Immature natural killer cell (primary cell): Measurements from ENCODE around the gene KIRREL3. TPM values are rescaled to one million over a fixed set of nuclear protein-coding genes. Genes with fewer than 3 reads are reported as not detected.

Experiments used
- DNase-seq, 3 donors: peaks; one replicate each; pipeline ENCODE4 v3.0.0; 2022; ENCODE audit warnings: mixed read lengths in 1 of 3
- H3K27ac Mint-ChIP-seq, 6 donors: one replicate each; pipeline ENCODE4 v1.8.0; 2020; ENCODE audit warnings: mixed read lengths in 6 of 6, mild to moderate bottlenecking in 5 of 6, inconsistent platforms in 4 of 6, moderate library complexity in 3 of 6
- H3K27me3 Mint-ChIP-seq, 3 donors: one replicate each; pipeline ENCODE4 v1.8.0; 2020 to 2021; ENCODE audit warnings: low read depth in 3 of 3, mild to moderate bottlenecking in 3 of 3, mixed read lengths in 3 of 3, moderate library complexity in 3 of 3, inconsistent platforms in 1 of 3
- H3K36me3 Mint-ChIP-seq, 3 donors: one replicate each; pipeline ENCODE4 v1.8.0; 2020; ENCODE audit warnings: mixed read lengths in 3 of 3, inconsistent platforms in 2 of 3, mild to moderate bottlenecking in 2 of 3
- H3K4me1 Mint-ChIP-seq, 2 donors: one replicate each; pipeline ENCODE4 v1.8.0; 2020; ENCODE audit warnings: inconsistent platforms in 2 of 2, mild to moderate bottlenecking in 2 of 2, mixed read lengths in 2 of 2, moderate library complexity in 1 of 2
- H3K4me3 Mint-ChIP-seq, 5 donors: one replicate each; pipeline ENCODE4 v1.8.0; 2020; ENCODE audit warnings: mild to moderate bottlenecking in 5 of 5, mixed read lengths in 5 of 5, inconsistent platforms in 3 of 5, moderate library complexity in 3 of 5
- H3K9me3 Mint-ChIP-seq, 6 donors: one replicate each; pipeline ENCODE4 v1.8.0; 2020; ENCODE audit warnings: mild to moderate bottlenecking in 6 of 6, mixed read lengths in 6 of 6, inconsistent platforms in 4 of 6, moderate library complexity in 3 of 6
- polyA plus RNA-seq, 3 donors: library from polyadenylated mRNA; unstranded; fragments of 300-500 nt; fragmentation: Illumina TruSeq; gene quantifications; one replicate each; pipeline ENCODE4 v1.2.3, GENCODE V29; 2021

Gene KIRREL3
- polyA plus RNA-seq, 3 donors from 2014 or later = 0.66 TPM; not detected in 2

GRCh38 chr11:126630893-126631798 lies 369.4 kb downstream of the KIRREL3 start:
- Mint-ChIP-seq H3K9me3 (no peaks in the 10 kb centered on the region), H3K27me3 (peaks cover 0 to 9% (median 0%) of the 10 kb centered on the region in 3 donors), H3K36me3 (no peaks in the 10 kb centered on the region), H3K4me3 (no peak overlapping the region), H3K4me1 (no peaks in the 10 kb centered on the region), H3K27ac (no peak overlapping the region)
- DNase-seq = no peak

- no peak overlapping the region for H3K4me3 Mint-ChIP-seq
Measured at GRCh38 chr11:126630488-126630887, 370.1 kb downstream of the KIRREL3 start.

GRCh38 chr11:126628790-126629621 lies 371.6 kb downstream of the KIRREL3 start:
- Mint-ChIP-seq H3K27ac (no peak overlapping the region), H3K27me3 (peaks cover 0 to 4% (median 4%) of the 10 kb centered on the region in 3 donors), H3K4me1 (no peaks in the 10 kb centered on the region), H3K36me3 (no peaks in the 10 kb centered on the region), H3K4me3 (no peak overlapping the region), H3K9me3 (no peaks in the 10 kb centered on the region)
- no peak for DNase-seq

More at GRCh38 chr11:126630488-126630887, 370.1 kb downstream of the KIRREL3 start:
- Mint-ChIP-seq H3K4me1 (no peaks in the 10 kb centered on the region), H3K9me3 (no peaks in the 10 kb centered on the region), H3K27me3 (peaks cover 0 to 6% (median 4%) of the 10 kb centered on the region in 3 donors), H3K36me3 (no peaks in the 10 kb centered on the region), H3K27ac (no peak overlapping the region)
- no peak for DNase-seq

- Mint-ChIP-seq H3K9me3 (no peaks in the 10 kb centered on the region), H3K27ac (no peak overlapping the region), H3K4me3 (no peak overlapping the region), H3K27me3 (peaks cover 0 to 4% (median 4%) of the 10 kb centered on the region in 3 donors), H3K36me3 (peaks cover 0 to under 1% (median 0%) of the 10 kb centered on the region in 3 donors), H3K4me1 (no peaks in the 10 kb centered on the region)
- DNase-seq = no peak
Measured at GRCh38 chr11:126628450-126628789, 372.1 kb downstream of the KIRREL3 start.

GRCh38 chr11:126627421-126627820 lies 373.1 kb downstream of the KIRREL3 start:
- no peaks in the 10 kb centered on the region for H3K4me1 Mint-ChIP-seq
- H3K27me3 Mint-ChIP-seq = peaks cover 0 to 4% (median 2%) of the 10 kb centered on the region in 3 donors
- peaks cover 0 to 4% (median 0%) of the 10 kb centered on the region in 3 donors for H3K36me3 Mint-ChIP-seq
- no peak overlapping the region for H3K27ac Mint-ChIP-seq
- H3K9me3 Mint-ChIP-seq = no peaks in the 10 kb centered on the region
- no peak overlapping the region for H3K4me3 Mint-ChIP-seq
- DNase-seq = no peak

GRCh38 chr11:126624506-126624905 lies 376.1 kb downstream of the KIRREL3 start:
- Mint-ChIP-seq H3K27ac (no peak overlapping the region), H3K36me3 (peaks cover 0 to 4% (median 0%) of the 10 kb centered on the region in 3 donors), H3K27me3 (peaks cover 0 to 10% (median 2%) of the 10 kb centered on the region in 3 donors), H3K4me1 (no peaks in the 10 kb centered on the region), H3K4me3 (no peak overlapping the region), H3K9me3 (no peaks in the 10 kb centered on the region)
- DNase-seq = no peak

- Mint-ChIP-seq H3K4me1 (no peaks in the 10 kb centered on the region), H3K9me3 (peaks cover 0 to 1% (median 0%) of the 10 kb centered on the region in 6 donors), H3K36me3 (peaks cover 0 to 4% (median 0%) of the 10 kb centered on the region in 3 donors), H3K4me3 (no peak overlapping the region), H3K27ac (no peak overlapping the region), H3K27me3 (peaks cover 2 to 14% (median 2%) of the 10 kb centered on the region in 3 donors)
- DNase-seq = no peak
Measured at GRCh38 chr11:126619516-126619915, 381.1 kb downstream of the KIRREL3 start.

GRCh38 chr11:126615845-126616244 lies 384.7 kb downstream of the KIRREL3 start:
- Mint-ChIP-seq H3K4me3 (no peak overlapping the region), H3K36me3 (no peaks in the 10 kb centered on the region), H3K4me1 (no peaks in the 10 kb centered on the region), H3K27me3 (peaks cover 3 to 15% (median 5%) of the 10 kb centered on the region in 3 donors), H3K27ac (no peak overlapping the region), H3K9me3 (peaks cover 0 to 1% (median 0%) of the 10 kb centered on the region in 6 donors)
- no peak for DNase-seq

- Mint-ChIP-seq H3K27ac (no peak overlapping the region), H3K4me1 (no peaks in the 10 kb centered on the region), H3K27me3 (peaks cover 2 to 5% (median 3%) of the 10 kb centered on the region in 3 donors), H3K4me3 (no peak overlapping the region), H3K36me3 (no peaks in the 10 kb centered on the region), H3K9me3 (no peaks in the 10 kb centered on the region)
- DNase-seq = no peak
Measured at GRCh38 chr11:126613272-126613671, 387.3 kb downstream of the KIRREL3 start.

- Mint-ChIP-seq H3K27ac (no peak overlapping the region), H3K27me3 (peaks cover 2 to 5% (median 3%) of the 10 kb centered on the region in 3 donors), H3K9me3 (no peaks in the 10 kb centered on the region), H3K36me3 (no peaks in the 10 kb centered on the region), H3K4me3 (no peak overlapping the region), H3K4me1 (no peaks in the 10 kb centered on the region)
- no peak for DNase-seq
Measured at GRCh38 chr11:126612671-126613070, 387.9 kb downstream of the KIRREL3 start.

- H3K27me3 Mint-ChIP-seq = peaks cover 1 to 6% (median 5%) of the 10 kb centered on the region in 3 donors
- no peaks in the 10 kb centered on the region for H3K4me1 Mint-ChIP-seq
- no peak overlapping the region for H3K27ac Mint-ChIP-seq
- no peaks in the 10 kb centered on the region for H3K36me3 Mint-ChIP-seq
- H3K4me3 Mint-ChIP-seq = no peak overlapping the region
- H3K9me3 Mint-ChIP-seq = no peaks in the 10 kb centered on the region
- DNase-seq = no peak
Measured at GRCh38 chr11:126611438-126611837, 389.1 kb downstream of the KIRREL3 start.

GRCh38 chr11:126608658-126609057 lies 391.9 kb downstream of the KIRREL3 start:
- Mint-ChIP-seq H3K36me3 (no peaks in the 10 kb centered on the region), H3K27me3 (peaks cover 4 to 11% (median 4%) of the 10 kb centered on the region in 3 donors), H3K4me3 (no peak overlapping the region), H3K4me1 (no peaks in the 10 kb centered on the region), H3K27ac (no peak overlapping the region), H3K9me3 (no peaks in the 10 kb centered on the region)
- no peak for DNase-seq

- Mint-ChIP-seq H3K27me3 (peaks cover 4 to 13% (median 6%) of the 10 kb centered on the region in 3 donors), H3K36me3 (no peaks in the 10 kb centered on the region), H3K9me3 (no peaks in the 10 kb centered on the region), H3K4me3 (no peak overlapping the region), H3K4me1 (no peaks in the 10 kb centered on the region), H3K27ac (no peak overlapping the region)
- DNase-seq = no peak
Measured at GRCh38 chr11:126607776-126608541, 392.6 kb downstream of the KIRREL3 start.
